HG02973 (cell line): ENCODE data around the gene BSN.

Experiments used
- ATAC-seq: cut with Tn5 transposase; IDR thresholded peaks from one replicate; pipeline ENCODE4 v1.9.1; 2021; ENCODE audit warnings: moderate library complexity; ENCODE audit not compliant: unreplicated experiment

BSN gene

GRCh38 chr3:49628249-49628648 is 74.0 kb downstream of the BSN start:
- no peak for ATAC-seq

GRCh38 chr3:49629451-49629850 is 75.2 kb downstream of the BSN start:
- ATAC-seq, result no peak

- ATAC-seq, result no peak
Measured at GRCh38 chr3:49629866-49630265, 75.6 kb downstream of the BSN start.

GRCh38 chr3:49630784-49631183 is 76.5 kb downstream of the BSN start:
- ATAC-seq, result no peak

- ATAC-seq, result no peak
Measured at GRCh38 chr3:49634736-49635135, 80.5 kb downstream of the BSN start.

- no peak for ATAC-seq
Measured at GRCh38 chr3:49636883-49637609, 82.8 kb downstream of the BSN start.

GRCh38 chr3:49638445-49638844 is 84.2 kb downstream of the BSN start:
- ATAC-seq, result no peak

GRCh38 chr3:49639551-49639950 is 85.3 kb downstream of the BSN start:
- no peak for ATAC-seq

GRCh38 chr3:49641292-49641691 is 87.0 kb downstream of the BSN start:
- ATAC-seq, result no peak

GRCh38 chr3:49641921-49642707 is 87.8 kb downstream of the BSN start:
- ATAC-seq, result no peak

GRCh38 chr3:49642708-49643145 is 88.5 kb downstream of the BSN start:
- ATAC-seq, result no peak

GRCh38 chr3:49644684-49645083 is 90.4 kb downstream of the BSN start:
- ATAC-seq, result no peak

GRCh38 chr3:49646236-49646635 is 92.0 kb downstream of the BSN start:
- no peak for ATAC-seq

- ATAC-seq, result no peak
Measured at GRCh38 chr3:49647741-49648140, 93.5 kb downstream of the BSN start.

- no peak for ATAC-seq
Measured at GRCh38 chr3:49648354-49649019, 94.2 kb downstream of the BSN start.

- ATAC-seq, result no peak
Measured at GRCh38 chr3:49649576-49649975, 95.3 kb downstream of the BSN start.

GRCh38 chr3:49650177-49650576 is 95.9 kb downstream of the BSN start:
- no peak for ATAC-seq

- no peak for ATAC-seq
Measured at GRCh38 chr3:49650637-49651036, 96.4 kb downstream of the BSN start.

GRCh38 chr3:49652218-49652902 is 98.1 kb downstream of the BSN start:
- ATAC-seq, result no peak

GRCh38 chr3:49652903-49653415 is 98.7 kb downstream of the BSN start:
- no peak for ATAC-seq

GRCh38 chr3:49653621-49654020 is 99.3 kb downstream of the BSN start:
- ATAC-seq, result no peak
